WTC11 (cell line): ENCODE data around the gene TES. TPM values are rescaled to one million over a fixed set of nuclear protein-coding genes. Genes with fewer than 3 reads are reported as not detected.

ENCODE experiments used
- ATAC-seq: fragments of 200-7000 bp; cut with Tn5 transposase; 2 replicates; pipeline ENCODE4 v1.10.0; 2021; ENCODE audit warnings: mild to moderate bottlenecking, moderate library complexity
- CTCF ChIA-PET: fragments of 300-600 bp; sonication (Branson Sonifier 250); formaldehyde crosslinking; loops from one replicate; lab custom pipeline; 2021; ENCODE audit warnings: antibody characterized with exemption; lab: Charles Lee
- POLR2A ChIA-PET: fragments of 350-600 bp; sonication (Branson Sonifier 250); formaldehyde crosslinking; loops from one replicate; lab custom pipeline; 2021; ENCODE audit warnings: antibody characterized with exemption; lab: Charles Lee
- DNase-seq: peaks from one replicate; pipeline ENCODE4 v3.0.0; 2021; ENCODE audit warnings: low spot score
- H3K27ac Mint-ChIP-seq: 2 replicates; pipeline ENCODE4 v1.8.0; 2021; ENCODE audit warnings: mixed read lengths
- H3K27me3 Mint-ChIP-seq: 2 replicates; pipeline ENCODE4 v1.8.0; 2021; ENCODE audit warnings: low read depth, mild to moderate bottlenecking, moderate library complexity, mixed read lengths
- H3K36me3 Mint-ChIP-seq: 2 replicates; pipeline ENCODE4 v1.8.0; 2021; ENCODE audit warnings: mixed read lengths
- H3K4me1 Mint-ChIP-seq: 2 replicates; pipeline ENCODE4 v1.8.0; 2022; ENCODE audit warnings: mixed read lengths
- H3K4me3 Mint-ChIP-seq: 2 replicates; pipeline ENCODE4 v1.8.0; 2021; ENCODE audit warnings: mild to moderate bottlenecking, moderate library complexity, mixed read lengths
- H3K9me3 Mint-ChIP-seq: 2 replicates; pipeline ENCODE4 v1.8.0; 2021; ENCODE audit warnings: mixed read lengths
- ETV6 ChIP-seq: sonication (generic); formaldehyde crosslinking; IDR thresholded peaks from 2 replicates; pipeline ENCODE4 v1.8.1; 2022; ENCODE audit warnings: mild to moderate bottlenecking, missing genetic modification reagents
- FOXJ3 ChIP-seq: sonication (generic); formaldehyde crosslinking; IDR thresholded peaks from 2 replicates; pipeline ENCODE4 v1.9.0; 2021; ENCODE audit warnings: missing genetic modification reagents, mild to moderate bottlenecking, borderline replicate concordance
- HMGA2 ChIP-seq: fragments of 250-450 bp; sonication (Bioruptor Pico); IDR thresholded peaks from 2 replicates; pipeline ENCODE4 v1.4.0; 2021; ENCODE audit warnings: mild to moderate bottlenecking, moderate library complexity
- JAZF1 ChIP-seq: fragments of 250-450 bp; sonication (Bioruptor Pico); IDR thresholded peaks from 2 replicates; pipeline ENCODE4 v1.9.0; 2021; ENCODE audit warnings: moderate library complexity, mild to moderate bottlenecking, inconsistent platforms
- NR3C1 ChIP-seq: sonication (generic); formaldehyde crosslinking; conservative IDR thresholded peaks from 2 replicates; pipeline ENCODE4 v1.8.1; 2023; ENCODE audit warnings: low read depth, mild to moderate bottlenecking, missing genetic modification reagents
- OVOL2 ChIP-seq: fragments of 250-450 bp; sonication (Bioruptor Pico); IDR thresholded peaks from 2 replicates; pipeline ENCODE4 v1.9.0; 2021; ENCODE audit warnings: mild to moderate bottlenecking, borderline replicate concordance
- RELA ChIP-seq: sonication (generic); formaldehyde crosslinking; IDR thresholded peaks from 2 replicates; pipeline ENCODE4 v1.8.1; 2022; ENCODE audit warnings: missing genetic modification reagents, mild to moderate bottlenecking, borderline replicate concordance
- SOX15 ChIP-seq: fragments of 250-450 bp; sonication (Bioruptor Pico); IDR thresholded peaks from 2 replicates; pipeline ENCODE4 v1.9.0; 2021; ENCODE audit warnings: mild to moderate bottlenecking
- ZNF396 ChIP-seq: fragments of 250-450 bp; sonication (Bioruptor Pico); IDR thresholded peaks from 2 replicates; pipeline ENCODE4 v1.8.0; 2021; ENCODE audit warnings: mild to moderate bottlenecking, moderate library complexity, borderline replicate concordance
- ZNF416 ChIP-seq: fragments of 250-450 bp; sonication (Bioruptor Pico); IDR thresholded peaks from 2 replicates; pipeline ENCODE4 v1.9.0; 2021; ENCODE audit warnings: mild to moderate bottlenecking, inconsistent platforms
- total RNA-seq: library from RNA; stranded (reverse); gene quantifications from 3 replicates; pipeline ENCODE4 v1.2.3, GENCODE V29; 2021
- TF ChIP-seq, protein P1 (sequence below): fragments of 250-450 bp; sonication (Bioruptor Pico); IDR thresholded peaks from 2 replicates; pipeline ENCODE4 v2.1.2; 2022; ENCODE audit warnings: mild to moderate bottlenecking, moderate library complexity
- TF ChIP-seq, protein P2 (sequence below): sonication (generic); formaldehyde crosslinking; IDR thresholded peaks from 2 replicates; pipeline ENCODE4 v1.8.0; 2023; ENCODE audit warnings: missing genetic modification reagents, mild to moderate bottlenecking, borderline replicate concordance
- TF ChIP-seq, protein P3 (sequence below): sonication (generic); formaldehyde crosslinking; IDR thresholded peaks from 2 replicates; pipeline ENCODE4 v1.8.1; 2022; ENCODE audit warnings: mild to moderate bottlenecking, moderate library complexity, missing genetic modification reagents
- TF ChIP-seq, protein P4 (sequence below): fragments of 250-450 bp; sonication (Bioruptor Pico); IDR thresholded peaks from 2 replicates; pipeline ENCODE4 v1.9.0; 2021; ENCODE audit warnings: mild to moderate bottlenecking
- TF ChIP-seq, protein P5 (sequence below): sonication (generic); formaldehyde crosslinking; IDR thresholded peaks from 2 replicates; pipeline ENCODE4 v1.8.1; 2022; ENCODE audit warnings: low read depth, missing genetic modification reagents, borderline replicate concordance
- TF ChIP-seq, protein P6 (sequence below): fragments of 250-450 bp; sonication (Bioruptor Pico); IDR thresholded peaks from 2 replicates; pipeline ENCODE4 v1.9.0; 2021; ENCODE audit warnings: mild to moderate bottlenecking, borderline replicate concordance
- TF ChIP-seq, protein P7 (sequence below): fragments of 250-450 bp; sonication (Bioruptor Pico); IDR thresholded peaks from 2 replicates; pipeline ENCODE4 v1.8.0; 2021; ENCODE audit warnings: mild to moderate bottlenecking
- TF ChIP-seq, protein P8 (sequence below): fragments of 250-450 bp; sonication (Bioruptor Pico); IDR thresholded peaks from 2 replicates; pipeline ENCODE4 v1.9.0; 2021; ENCODE audit warnings: moderate library complexity, mild to moderate bottlenecking, inconsistent platforms, borderline replicate concordance

Gene TES
- total RNA-seq, 1 experiment from 2014 or later = 48.5 TPM

DNA sequence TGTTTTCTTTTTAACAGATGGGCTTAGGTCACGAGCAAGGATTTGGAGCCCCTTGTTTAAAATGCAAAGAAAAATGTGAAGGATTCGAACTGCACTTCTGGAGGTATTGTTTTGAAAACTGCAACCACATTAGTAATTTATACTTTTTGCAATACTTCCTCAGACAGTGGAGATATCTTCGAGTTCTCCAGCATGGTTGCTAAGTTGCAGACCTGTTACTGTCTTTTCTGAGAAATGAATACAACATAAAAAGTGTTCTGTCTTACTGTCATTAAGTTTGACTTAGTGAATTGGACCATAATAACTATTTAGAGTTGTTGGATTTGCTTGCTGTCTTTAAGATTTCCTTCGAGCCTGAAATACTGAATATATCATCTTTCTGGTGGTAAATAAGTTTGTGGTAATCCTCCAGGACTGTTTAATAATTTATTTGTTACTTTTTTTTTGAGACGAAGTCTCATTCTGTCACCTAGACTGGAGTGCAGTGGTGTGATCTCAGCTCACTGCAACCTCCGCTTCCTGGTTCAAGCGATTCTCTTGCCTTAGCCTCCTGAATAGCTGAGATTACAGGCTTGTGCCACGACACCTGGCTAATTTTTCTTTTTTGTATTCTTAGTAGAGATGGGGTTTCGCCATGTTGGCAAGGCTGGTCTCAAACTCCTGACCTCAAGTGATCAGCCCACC, 24.3 kb downstream of the TES start:
- Mint-ChIP-seq H3K27me3 (no peaks in the 10 kb centered on the region), H3K27ac (no peak overlapping the region), H3K36me3 (no peaks in the 10 kb centered on the region), H3K9me3 (no peaks in the 10 kb centered on the region), H3K4me3 (no peak overlapping the region), H3K4me1 (peaks cover 31% of the 10 kb centered on the region)
- CTCF ChIA-PET = interaction anchor here (0.7 to 9.1 kb wide), 5 partner anchors 8 to 292 kb away, joined by 3 to 100 read pairs (median 4); no protein-coding TSS in a partner anchor
- POLR2A ChIA-PET = no interaction called here
- ATAC-seq = no peak
- no peak for DNase-seq
- TF ChIP-seq, protein P1, sequence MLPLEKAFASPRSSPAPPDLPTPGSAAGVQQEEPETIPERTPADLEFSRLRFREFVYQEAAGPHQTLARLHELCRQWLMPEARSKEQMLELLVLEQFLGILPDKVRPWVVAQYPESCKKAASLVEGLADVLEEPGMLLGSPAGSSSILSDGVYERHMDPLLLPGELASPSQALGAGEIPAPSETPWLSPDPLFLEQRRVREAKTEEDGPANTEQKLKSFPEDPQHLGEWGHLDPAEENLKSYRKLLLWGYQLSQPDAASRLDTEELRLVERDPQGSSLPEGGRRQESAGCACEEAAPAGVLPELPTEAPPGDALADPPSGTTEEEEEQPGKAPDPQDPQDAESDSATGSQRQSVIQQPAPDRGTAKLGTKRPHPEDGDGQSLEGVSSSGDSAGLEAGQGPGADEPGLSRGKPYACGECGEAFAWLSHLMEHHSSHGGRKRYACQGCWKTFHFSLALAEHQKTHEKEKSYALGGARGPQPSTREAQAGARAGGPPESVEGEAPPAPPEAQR (CRISPR knock-in tag) = no peak
- TF ChIP-seq HMGA2 (CRISPR knock-in tag) = no peak
- TF ChIP-seq, protein P2, sequence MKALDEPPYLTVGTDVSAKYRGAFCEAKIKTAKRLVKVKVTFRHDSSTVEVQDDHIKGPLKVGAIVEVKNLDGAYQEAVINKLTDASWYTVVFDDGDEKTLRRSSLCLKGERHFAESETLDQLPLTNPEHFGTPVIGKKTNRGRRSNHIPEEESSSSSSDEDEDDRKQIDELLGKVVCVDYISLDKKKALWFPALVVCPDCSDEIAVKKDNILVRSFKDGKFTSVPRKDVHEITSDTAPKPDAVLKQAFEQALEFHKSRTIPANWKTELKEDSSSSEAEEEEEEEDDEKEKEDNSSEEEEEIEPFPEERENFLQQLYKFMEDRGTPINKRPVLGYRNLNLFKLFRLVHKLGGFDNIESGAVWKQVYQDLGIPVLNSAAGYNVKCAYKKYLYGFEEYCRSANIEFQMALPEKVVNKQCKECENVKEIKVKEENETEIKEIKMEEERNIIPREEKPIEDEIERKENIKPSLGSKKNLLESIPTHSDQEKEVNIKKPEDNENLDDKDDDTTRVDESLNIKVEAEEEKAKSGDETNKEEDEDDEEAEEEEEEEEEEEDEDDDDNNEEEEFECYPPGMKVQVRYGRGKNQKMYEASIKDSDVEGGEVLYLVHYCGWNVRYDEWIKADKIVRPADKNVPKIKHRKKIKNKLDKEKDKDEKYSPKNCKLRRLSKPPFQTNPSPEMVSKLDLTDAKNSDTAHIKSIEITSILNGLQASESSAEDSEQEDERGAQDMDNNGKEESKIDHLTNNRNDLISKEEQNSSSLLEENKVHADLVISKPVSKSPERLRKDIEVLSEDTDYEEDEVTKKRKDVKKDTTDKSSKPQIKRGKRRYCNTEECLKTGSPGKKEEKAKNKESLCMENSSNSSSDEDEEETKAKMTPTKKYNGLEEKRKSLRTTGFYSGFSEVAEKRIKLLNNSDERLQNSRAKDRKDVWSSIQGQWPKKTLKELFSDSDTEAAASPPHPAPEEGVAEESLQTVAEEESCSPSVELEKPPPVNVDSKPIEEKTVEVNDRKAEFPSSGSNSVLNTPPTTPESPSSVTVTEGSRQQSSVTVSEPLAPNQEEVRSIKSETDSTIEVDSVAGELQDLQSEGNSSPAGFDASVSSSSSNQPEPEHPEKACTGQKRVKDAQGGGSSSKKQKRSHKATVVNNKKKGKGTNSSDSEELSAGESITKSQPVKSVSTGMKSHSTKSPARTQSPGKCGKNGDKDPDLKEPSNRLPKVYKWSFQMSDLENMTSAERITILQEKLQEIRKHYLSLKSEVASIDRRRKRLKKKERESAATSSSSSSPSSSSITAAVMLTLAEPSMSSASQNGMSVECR (CRISPR knock-in tag) = no peak
- TF ChIP-seq ZNF416 = no peak
- TF ChIP-seq, protein P3, sequence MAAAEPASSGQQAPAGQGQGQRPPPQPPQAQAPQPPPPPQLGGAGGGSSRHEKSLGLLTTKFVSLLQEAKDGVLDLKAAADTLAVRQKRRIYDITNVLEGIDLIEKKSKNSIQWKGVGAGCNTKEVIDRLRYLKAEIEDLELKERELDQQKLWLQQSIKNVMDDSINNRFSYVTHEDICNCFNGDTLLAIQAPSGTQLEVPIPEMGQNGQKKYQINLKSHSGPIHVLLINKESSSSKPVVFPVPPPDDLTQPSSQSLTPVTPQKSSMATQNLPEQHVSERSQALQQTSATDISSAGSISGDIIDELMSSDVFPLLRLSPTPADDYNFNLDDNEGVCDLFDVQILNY (CRISPR knock-in tag) = no peak
- TF ChIP-seq OVOL2 (CRISPR knock-in tag) = no peak
- TF ChIP-seq, protein P4, sequence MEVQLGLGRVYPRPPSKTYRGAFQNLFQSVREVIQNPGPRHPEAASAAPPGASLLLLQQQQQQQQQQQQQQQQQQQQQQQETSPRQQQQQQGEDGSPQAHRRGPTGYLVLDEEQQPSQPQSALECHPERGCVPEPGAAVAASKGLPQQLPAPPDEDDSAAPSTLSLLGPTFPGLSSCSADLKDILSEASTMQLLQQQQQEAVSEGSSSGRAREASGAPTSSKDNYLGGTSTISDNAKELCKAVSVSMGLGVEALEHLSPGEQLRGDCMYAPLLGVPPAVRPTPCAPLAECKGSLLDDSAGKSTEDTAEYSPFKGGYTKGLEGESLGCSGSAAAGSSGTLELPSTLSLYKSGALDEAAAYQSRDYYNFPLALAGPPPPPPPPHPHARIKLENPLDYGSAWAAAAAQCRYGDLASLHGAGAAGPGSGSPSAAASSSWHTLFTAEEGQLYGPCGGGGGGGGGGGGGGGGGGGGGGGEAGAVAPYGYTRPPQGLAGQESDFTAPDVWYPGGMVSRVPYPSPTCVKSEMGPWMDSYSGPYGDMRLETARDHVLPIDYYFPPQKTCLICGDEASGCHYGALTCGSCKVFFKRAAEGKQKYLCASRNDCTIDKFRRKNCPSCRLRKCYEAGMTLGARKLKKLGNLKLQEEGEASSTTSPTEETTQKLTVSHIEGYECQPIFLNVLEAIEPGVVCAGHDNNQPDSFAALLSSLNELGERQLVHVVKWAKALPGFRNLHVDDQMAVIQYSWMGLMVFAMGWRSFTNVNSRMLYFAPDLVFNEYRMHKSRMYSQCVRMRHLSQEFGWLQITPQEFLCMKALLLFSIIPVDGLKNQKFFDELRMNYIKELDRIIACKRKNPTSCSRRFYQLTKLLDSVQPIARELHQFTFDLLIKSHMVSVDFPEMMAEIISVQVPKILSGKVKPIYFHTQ (CRISPR knock-in tag) = no peak
- TF ChIP-seq JAZF1 (CRISPR knock-in tag) = no peak
- TF ChIP-seq RELA (CRISPR knock-in tag) = no peak
- no peak for TF ChIP-seq FOXJ3
- TF ChIP-seq, protein P5, sequence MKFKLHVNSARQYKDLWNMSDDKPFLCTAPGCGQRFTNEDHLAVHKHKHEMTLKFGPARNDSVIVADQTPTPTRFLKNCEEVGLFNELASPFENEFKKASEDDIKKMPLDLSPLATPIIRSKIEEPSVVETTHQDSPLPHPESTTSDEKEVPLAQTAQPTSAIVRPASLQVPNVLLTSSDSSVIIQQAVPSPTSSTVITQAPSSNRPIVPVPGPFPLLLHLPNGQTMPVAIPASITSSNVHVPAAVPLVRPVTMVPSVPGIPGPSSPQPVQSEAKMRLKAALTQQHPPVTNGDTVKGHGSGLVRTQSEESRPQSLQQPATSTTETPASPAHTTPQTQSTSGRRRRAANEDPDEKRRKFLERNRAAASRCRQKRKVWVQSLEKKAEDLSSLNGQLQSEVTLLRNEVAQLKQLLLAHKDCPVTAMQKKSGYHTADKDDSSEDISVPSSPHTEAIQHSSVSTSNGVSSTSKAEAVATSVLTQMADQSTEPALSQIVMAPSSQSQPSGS (CRISPR knock-in tag) = no peak
- no peak for TF ChIP-seq ETV6 (CRISPR knock-in tag)
- TF ChIP-seq, protein P6, sequence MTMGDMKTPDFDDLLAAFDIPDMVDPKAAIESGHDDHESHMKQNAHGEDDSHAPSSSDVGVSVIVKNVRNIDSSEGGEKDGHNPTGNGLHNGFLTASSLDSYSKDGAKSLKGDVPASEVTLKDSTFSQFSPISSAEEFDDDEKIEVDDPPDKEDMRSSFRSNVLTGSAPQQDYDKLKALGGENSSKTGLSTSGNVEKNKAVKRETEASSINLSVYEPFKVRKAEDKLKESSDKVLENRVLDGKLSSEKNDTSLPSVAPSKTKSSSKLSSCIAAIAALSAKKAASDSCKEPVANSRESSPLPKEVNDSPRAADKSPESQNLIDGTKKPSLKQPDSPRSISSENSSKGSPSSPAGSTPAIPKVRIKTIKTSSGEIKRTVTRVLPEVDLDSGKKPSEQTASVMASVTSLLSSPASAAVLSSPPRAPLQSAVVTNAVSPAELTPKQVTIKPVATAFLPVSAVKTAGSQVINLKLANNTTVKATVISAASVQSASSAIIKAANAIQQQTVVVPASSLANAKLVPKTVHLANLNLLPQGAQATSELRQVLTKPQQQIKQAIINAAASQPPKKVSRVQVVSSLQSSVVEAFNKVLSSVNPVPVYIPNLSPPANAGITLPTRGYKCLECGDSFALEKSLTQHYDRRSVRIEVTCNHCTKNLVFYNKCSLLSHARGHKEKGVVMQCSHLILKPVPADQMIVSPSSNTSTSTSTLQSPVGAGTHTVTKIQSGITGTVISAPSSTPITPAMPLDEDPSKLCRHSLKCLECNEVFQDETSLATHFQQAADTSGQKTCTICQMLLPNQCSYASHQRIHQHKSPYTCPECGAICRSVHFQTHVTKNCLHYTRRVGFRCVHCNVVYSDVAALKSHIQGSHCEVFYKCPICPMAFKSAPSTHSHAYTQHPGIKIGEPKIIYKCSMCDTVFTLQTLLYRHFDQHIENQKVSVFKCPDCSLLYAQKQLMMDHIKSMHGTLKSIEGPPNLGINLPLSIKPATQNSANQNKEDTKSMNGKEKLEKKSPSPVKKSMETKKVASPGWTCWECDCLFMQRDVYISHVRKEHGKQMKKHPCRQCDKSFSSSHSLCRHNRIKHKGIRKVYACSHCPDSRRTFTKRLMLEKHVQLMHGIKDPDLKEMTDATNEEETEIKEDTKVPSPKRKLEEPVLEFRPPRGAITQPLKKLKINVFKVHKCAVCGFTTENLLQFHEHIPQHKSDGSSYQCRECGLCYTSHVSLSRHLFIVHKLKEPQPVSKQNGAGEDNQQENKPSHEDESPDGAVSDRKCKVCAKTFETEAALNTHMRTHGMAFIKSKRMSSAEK (CRISPR knock-in tag) = no peak
- TF ChIP-seq SOX15 (CRISPR knock-in tag) = no peak
- TF ChIP-seq, protein P7, sequence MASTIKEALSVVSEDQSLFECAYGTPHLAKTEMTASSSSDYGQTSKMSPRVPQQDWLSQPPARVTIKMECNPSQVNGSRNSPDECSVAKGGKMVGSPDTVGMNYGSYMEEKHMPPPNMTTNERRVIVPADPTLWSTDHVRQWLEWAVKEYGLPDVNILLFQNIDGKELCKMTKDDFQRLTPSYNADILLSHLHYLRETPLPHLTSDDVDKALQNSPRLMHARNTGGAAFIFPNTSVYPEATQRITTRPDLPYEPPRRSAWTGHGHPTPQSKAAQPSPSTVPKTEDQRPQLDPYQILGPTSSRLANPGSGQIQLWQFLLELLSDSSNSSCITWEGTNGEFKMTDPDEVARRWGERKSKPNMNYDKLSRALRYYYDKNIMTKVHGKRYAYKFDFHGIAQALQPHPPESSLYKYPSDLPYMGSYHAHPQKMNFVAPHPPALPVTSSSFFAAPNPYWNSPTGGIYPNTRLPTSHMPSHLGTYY = no peak
- no peak for TF ChIP-seq NR3C1
- TF ChIP-seq, protein P8, sequence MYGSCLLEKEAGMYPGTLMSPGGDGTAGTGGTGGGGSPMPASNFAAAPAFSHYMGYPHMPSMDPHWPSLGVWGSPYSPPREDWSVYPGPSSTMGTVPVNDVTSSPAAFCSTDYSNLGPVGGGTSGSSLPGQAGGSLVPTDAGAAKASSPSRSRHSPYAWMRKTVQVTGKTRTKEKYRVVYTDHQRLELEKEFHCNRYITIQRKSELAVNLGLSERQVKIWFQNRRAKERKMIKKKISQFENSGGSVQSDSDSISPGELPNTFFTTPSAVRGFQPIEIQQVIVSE (CRISPR knock-in tag) = no peak
- TF ChIP-seq ZNF396 = no peak
